KBM-7 (cell line): Measurements from ENCODE around the gene PSAT1.

ENCODE experiments used
- DNase-seq: peaks from one replicate; pipeline ENCODE4 v3.0.0-alpha.2; 2015
- in situ Hi-C: fragments of 300-500 bp; cut with MboI; formaldehyde crosslinking; loops from 2 replicates; pipeline ENCODE4 v1.14.3; 2020; ENCODE audit warnings: low sequenced_read_pairs, low pct_unique_long_range_greater_than_20kb, mixed read lengths

Gene PSAT1

GRCh38 chr9:78311886-78312524 is 15.1 kb downstream of the PSAT1 start:
- DNase-seq = no peak
- in situ Hi-C loops = no loop called here

- in situ Hi-C loops = no loop called here
- DNase-seq = no peak
These were observed 17.6 kb downstream of the PSAT1 start for GRCh38 chr9:78314550-78314949.

GRCh38 chr9:78314953-78315870 is 18.3 kb downstream of the PSAT1 start:
- in situ Hi-C loops = no loop called here
- DNase-seq = peak; percentile 58

- DNase-seq = no peak
- in situ Hi-C loops = no loop called here
These were observed 19.4 kb downstream of the PSAT1 start for GRCh38 chr9:78316166-78316892.

GRCh38 chr9:78319197-78320029 is 22.5 kb downstream of the PSAT1 start:
- in situ Hi-C loops = no loop called here
- DNase-seq = no peak

- in situ Hi-C loops = no loop called here
- DNase-seq = no peak
These were observed 23.2 kb downstream of the PSAT1 start for GRCh38 chr9:78320030-78320693.

- in situ Hi-C loops = no loop called here
- DNase-seq = no peak
These were observed 24.1 kb downstream of the PSAT1 start for GRCh38 chr9:78320875-78321496.

- in situ Hi-C loops = no loop called here
- DNase-seq = no peak
These were observed 24.6 kb downstream of the PSAT1 start for GRCh38 chr9:78321505-78321904.

- in situ Hi-C loops = no loop called here
- no peak for DNase-seq
These were observed 27.2 kb downstream of the PSAT1 start for GRCh38 chr9:78324068-78324650.

GRCh38 chr9:78324682-78325081 is 27.8 kb downstream of the PSAT1 start:
- no peak for DNase-seq
- in situ Hi-C loops = no loop called here

GRCh38 chr9:78325343-78325742 is 28.4 kb downstream of the PSAT1 start:
- DNase-seq = no peak
- in situ Hi-C loops = no loop called here

- in situ Hi-C loops = no loop called here
These were observed 29.0 kb downstream of the PSAT1 start for GRCh38 chr9:78325846-78326360.

GRCh38 chr9:78326564-78326963 is 29.6 kb downstream of the PSAT1 start:
- in situ Hi-C loops = no loop called here

More at GRCh38 chr9:78325846-78326360, 29.0 kb downstream of the PSAT1 start:
- no peak for DNase-seq

GRCh38 chr9:78332381-78332780 is 35.5 kb downstream of the PSAT1 start:
- in situ Hi-C loops = no loop called here
- DNase-seq = no peak

More at GRCh38 chr9:78326564-78326963, 29.6 kb downstream of the PSAT1 start:
- no peak for DNase-seq

GRCh38 chr9:78348848-78349247 is 51.9 kb downstream of the PSAT1 start:
- DNase-seq = no peak
- in situ Hi-C loops = no loop called here

GRCh38 chr9:78351816-78352215 is 54.9 kb downstream of the PSAT1 start:
- in situ Hi-C loops = no loop called here

GRCh38 chr9:78354324-78354973 is 57.5 kb downstream of the PSAT1 start:
- DNase-seq = no peak
- in situ Hi-C loops = no loop called here

More at GRCh38 chr9:78351816-78352215, 54.9 kb downstream of the PSAT1 start:
- DNase-seq = no peak
